Endothelial cell of umbilical vein (primary cell): ENCODE data around the gene HSPD1. TPM values are rescaled to one million over a fixed set of nuclear protein-coding genes. Genes with fewer than 3 reads are reported as not detected.

Experiments
- BruUV-seq: library from RNA; stranded (reverse); fragments of 400-500 nt; replicated peaks from 2 replicates; lab custom pipeline; 2021; lab: Mats Ljungman, UMichigan
- CTCF ChIA-PET: fragments of 300-600, 350-600 bp; sonication (Branson Sonifier 250); formaldehyde crosslinking; loops from one replicate; lab custom pipeline; 2021; ENCODE audit warnings: antibody characterized with exemption, inconsistent platforms; lab: Charles Lee
- POLR2A ChIA-PET: fragments of 300-600, 350-600 bp; sonication (Branson Sonifier 250); formaldehyde crosslinking; loops from one replicate; lab custom pipeline; 2021; ENCODE audit warnings: antibody characterized with exemption, inconsistent platforms; lab: Charles Lee
- DNase-seq: peaks from one replicate; pipeline ENCODE4 v3.0.0-alpha.2; 2011; ENCODE audit warnings: low read depth, low spot score
- FAIRE-seq: peaks from 2 replicates; lab custom pipeline; 2011; peaks lifted over from hg19 to GRCh38; lab: Jason Lieb, UNC
- H2AFZ ChIP-seq: 2 replicates; pipeline ENCODE4 v1.6.0; 2012; ENCODE audit warnings: low read depth, low read length, control low read depth, inconsistent platforms
- H3K27ac ChIP-seq: 2 replicates; pipeline ENCODE4 v1.5.1; 2011; ENCODE audit warnings: low read depth, mild to moderate bottlenecking, control low read depth, low read length, moderate library complexity; ENCODE audit not compliant: insufficient read depth
- H3K27me3 ChIP-seq, 2 experiments: 2 replicates each; pipeline versions ENCODE4 v1.6.0 to v1.6.1; 2011; ENCODE audit warnings: low read length in 2 of 2, mixed read lengths in 1 of 2; ENCODE audit not compliant: control insufficient read depth in 2 of 2, insufficient read depth in 2 of 2
- H3K36me3 ChIP-seq, 2 experiments: 2 replicates in 1 of 2; 3 replicates in 1 of 2; pipeline ENCODE4 v1.5.1; 2011; ENCODE audit warnings: low read length in 2 of 2, mild to moderate bottlenecking in 1 of 2, moderate library complexity in 1 of 2; ENCODE audit not compliant: control insufficient read depth in 2 of 2, insufficient read depth in 2 of 2; ENCODE audit errors: extremely low read depth in 1 of 2
- H3K4me1 ChIP-seq: 3 replicates; pipeline ENCODE4 v1.5.1; 2011; ENCODE audit warnings: mild to moderate bottlenecking, low read length; ENCODE audit not compliant: control insufficient read depth, insufficient read depth; ENCODE audit errors: extremely low read depth
- H3K4me2 ChIP-seq: 2 replicates; pipeline ENCODE4 v1.6.1; 2011; ENCODE audit warnings: low read length, control low read depth, mixed read lengths; ENCODE audit not compliant: insufficient read depth
- H3K4me3 ChIP-seq, 3 experiments: fragments of 200-600 bp in 1 of 3; sonication (generic), shearing (Covaris generic) in 1 of 3; replicated peaks in 1 of 3; 2 replicates each; pipeline ENCODE4 v1.5.1; 2011 to 2016; ENCODE audit warnings: control low read depth in 3 of 3, low read length in 3 of 3, mild to moderate bottlenecking in 2 of 3, inconsistent platforms in 1 of 3, low read depth in 1 of 3, moderate library complexity in 1 of 3; ENCODE audit not compliant: insufficient read depth in 1 of 3
- H3K79me2 ChIP-seq: 2 replicates; pipeline ENCODE4 v1.6.0; 2012; ENCODE audit warnings: low read length, inconsistent platforms; ENCODE audit not compliant: control insufficient read depth, insufficient read depth
- H3K9ac ChIP-seq: replicated peaks from 2 replicates; pipeline ENCODE3; 2011; ENCODE audit warnings: low read length, control low read depth; ENCODE audit not compliant: insufficient read depth; ENCODE audit errors: extremely low read depth
- H3K9me1 ChIP-seq: replicated peaks from 3 replicates; pipeline ENCODE4 v1.6.0; 2011; ENCODE audit warnings: mild to moderate bottlenecking, low read length; ENCODE audit not compliant: control insufficient read depth, insufficient read depth; ENCODE audit errors: extremely low read depth
- H3K9me3 ChIP-seq: replicated peaks from 2 replicates; pipeline ENCODE4 v1.5.1; 2012; ENCODE audit warnings: low read length, inconsistent platforms; ENCODE audit not compliant: control insufficient read depth, insufficient read depth
- H4K20me1 ChIP-seq: replicated peaks from 2 replicates; pipeline ENCODE3; 2011; ENCODE audit warnings: mild to moderate bottlenecking, low read length; ENCODE audit not compliant: control insufficient read depth, insufficient read depth; ENCODE audit errors: extremely low read depth
- CTCF ChIP-seq, 2 donors: IDR thresholded peaks; 1 replicate in 1 of 2; 2 replicates in 1 of 2; pipeline ENCODE4 v1.5.1; 2011; ENCODE audit warnings: low read length in 2 of 2, mild to moderate bottlenecking in 2 of 2, moderate library complexity in 2 of 2, control low read depth in 1 of 2, inconsistent platforms in 1 of 2, low read depth in 1 of 2; ENCODE audit not compliant: insufficient read depth in 1 of 2; ENCODE audit errors: extremely low read depth in 1 of 2
- EZH2 ChIP-seq: IDR thresholded peaks from 2 replicates; pipeline ENCODE4 v1.6.1; 2012; ENCODE audit warnings: borderline replicate concordance, low read depth, mild to moderate bottlenecking, moderate library complexity, low read length, inconsistent platforms; ENCODE audit not compliant: severe bottlenecking
- FOS ChIP-seq: IDR thresholded peaks from 2 replicates; pipeline ENCODE4 v1.6.1; 2011; ENCODE audit warnings: mild to moderate bottlenecking, low read length, moderate library complexity, borderline replicate concordance; ENCODE audit not compliant: insufficient read depth
- GATA2 ChIP-seq: IDR thresholded peaks from 2 replicates; pipeline ENCODE4 v1.7.0; 2011; ENCODE audit warnings: low read depth, mild to moderate bottlenecking, moderate library complexity, mixed read lengths, low read length; ENCODE audit not compliant: insufficient read length, insufficient read depth
- JUN ChIP-seq: IDR thresholded peaks from 2 replicates; pipeline ENCODE4 v1.6.1; 2011; ENCODE audit warnings: borderline replicate concordance, low read depth; ENCODE audit not compliant: insufficient read length, insufficient read depth
- MAX ChIP-seq: IDR thresholded peaks from 2 replicates; pipeline ENCODE4 v1.6.1; 2011; ENCODE audit not compliant: insufficient read depth, insufficient read length
- MYC ChIP-seq: IDR thresholded peaks from one replicate; pipeline ENCODE4 v1.6.1; 2011; ENCODE audit warnings: mild to moderate bottlenecking, low read depth, low read length
- POLR2A ChIP-seq: IDR thresholded peaks from 2 replicates; pipeline ENCODE4 v1.6.1; 2012; ENCODE audit warnings: low read depth, mild to moderate bottlenecking, control low read depth, low read length
- POLR2AphosphoS5 ChIP-seq: IDR thresholded peaks from 2 replicates; pipeline ENCODE4 v1.6.1; 2012; ENCODE audit warnings: low read depth, mild to moderate bottlenecking, control low read depth, low read length, moderate library complexity; ENCODE audit not compliant: insufficient read depth
- dilution Hi-C: fragments of 300-500 bp; cut with MboI; formaldehyde crosslinking; loops from one replicate; pipeline ENCODE4 v1.15.0; 2019; ENCODE audit warnings: low sequenced_read_pairs; ENCODE audit not compliant: extremely low pct_ligation_motif_present
- intact Hi-C: fragments of 100-400 bp; cut with micrococcal nuclease; formaldehyde crosslinking; loops from one replicate; pipeline ENCODE4 v1.10.0; 2022
- polyA plus RNA-seq, 4 experiments: library from polyadenylated mRNA; depleted of rRNA in 3 of 4; stranded (reverse) in 3 of 4; unstranded in 1 of 4; fragments of >200 nt; gene quantifications; 2 replicates each; pipeline versions ENCODE4 v1.2.1 to v1.2.3, GENCODE V29; 2011 to 2012; ENCODE audit warnings: missing spikeins in 1 of 4
- total RNA-seq: library from RNA; stranded (reverse); gene quantifications from 2 replicates; pipeline ENCODE4 v1.2.3, GENCODE V29; 2021

HSPD1 gene
- total and polyA plus RNA-seq, 2 donors (not counting 3 experiments of a cell fraction or from before 2014, with no cell fraction given) = 73.2 to 337 TPM

GRCh38 chr2:197480165-197481036 is 19.2 kb downstream of the HSPD1 start:
- DNase-seq = no peak
- Histone ChIP-seq H2AFZ (no peak overlapping the region), H4K20me1 (no peaks in the 10 kb centered on the region), H3K9ac (no peak overlapping the region), H3K9me3 (peaks cover 2% of the 10 kb centered on the region), H3K36me3 (peaks cover 0 to 1% of the 10 kb centered on the region in 2 experiments), H3K4me1 (no peaks in the 10 kb centered on the region), H3K79me2 (no peaks in the 10 kb centered on the region), H3K4me3 (no peak overlapping the region), H3K4me2 (no peak overlapping the region), H3K27ac (no peak overlapping the region), H3K27me3 (no peaks in the 10 kb centered on the region), H3K9me1 (no peaks in the 10 kb centered on the region)
- ChIA-PET POLR2A (no interaction called here), CTCF (no interaction called here)
- no TSS peak for BruUV-seq
- intact Hi-C loops = no loop called here
- TF ChIP-seq MAX = no peak
- no peak for TF ChIP-seq JUN
- no peak for TF ChIP-seq POLR2A
- TF ChIP-seq EZH2 = no peak
- no peak for TF ChIP-seq GATA2
- no peak for TF ChIP-seq FOS
- no peak for TF ChIP-seq CTCF (IDR thresholded peaks at IDR 0.05; ENCODE audit: extremely low read depth in 1 of 2, insufficient read depth in 1 of 2, low read depth in 1 of 2, low read length in 2 of 2)
- no peak for TF ChIP-seq POLR2AphosphoS5
- no peak for TF ChIP-seq MYC
- dilution Hi-C loops = no loop called here
- FAIRE-seq = no peak
